Body of pancreas (tissue), 4 donors: ENCODE results near the gene GIPC1. TPM values are rescaled to one million over a fixed set of nuclear protein-coding genes. Genes with fewer than 3 reads are reported as not detected.
A peak's percentile ranks its signal among the peaks of the same experiment; 100 is the strongest.

Source experiments
- ATAC-seq: fragments of 150-250 bp; one replicate; pipeline ENCODE4 v1.9.1; 2016
- DNase-seq, 4 donors: peaks; one replicate each; pipeline ENCODE4 v3.0.0-alpha.2; 2019
- H3K27ac ChIP-seq, 4 donors: fragments of 200-600 bp; sonication (generic); 1 replicate in 3 of 4; 2 replicates in 1 of 4; pipeline versions ENCODE4 v1.5.1 to v1.6.1; 2016 to 2019; ENCODE audit warnings: mild to moderate bottlenecking in 1 of 4, mixed read lengths in 1 of 4, moderate library complexity in 1 of 4
- H3K27me3 ChIP-seq, 2 donors: fragments of 200-600 bp; sonication (generic); one replicate each; pipeline ENCODE4 v1.6.0; 2016; ENCODE audit warnings: mild to moderate bottlenecking in 1 of 2
- H3K36me3 ChIP-seq, 2 donors: fragments of 200-600 bp; sonication (generic); replicated peaks in 1 of 2; 2 replicates each; pipeline ENCODE4 v1.5.1; 2016; ENCODE audit warnings: low read depth in 2 of 2; ENCODE audit not compliant: insufficient read depth in 1 of 2
- H3K4me1 ChIP-seq: fragments of 200-600 bp; sonication (generic); one replicate; pipeline ENCODE4 v1.6.0; 2016
- H3K4me3 ChIP-seq, 2 donors: fragments of 200-600 bp; sonication (generic); 1 replicate in 1 of 2; 2 replicates in 1 of 2; pipeline ENCODE4 v1.5.1; 2016 to 2019
- H3K9me3 ChIP-seq, 3 donors: fragments of 200-600 bp; sonication (generic); 1 replicate in 2 of 3; 2 replicates in 1 of 3; pipeline ENCODE4 v1.5.1; 2016
- POLR2A ChIP-seq, 3 donors: fragments of 450-650 bp; IDR thresholded peaks; one replicate each; pipeline ENCODE4 v1.6.1; 2016; ENCODE audit warnings: antibody characterized with exemption in 3 of 3, mild to moderate bottlenecking in 2 of 3
- WGBS, 2 donors: methylation state at CpG; one replicate each; pipeline ENCODE4 v1.1.5; 2017; 5-methylcytosine and 5-hydroxymethylcytosine counted together
- intact Hi-C: fragments of 100-400 bp; cut with DNase I; formaldehyde crosslinking; loops from one replicate; pipeline ENCODE4 v1.15.1; 2023
- total RNA-seq, 2 donors: library from RNA; depleted of rRNA; stranded (reverse); fragments of >200 nt; gene quantifications; one replicate each; pipeline ENCODE4 v1.1.0, GENCODE V29; 2016
- TF ChIP-seq, protein P1 (sequence below), 7 experiments: fragments of 450-650 bp in 4 of 7; fragments of 200-600 bp in 3 of 7; sonication (generic) in 3 of 7; IDR thresholded peaks; one replicate each; pipeline ENCODE4 v1.5.1; 2016 to 2019; ENCODE audit warnings: antibody characterized with exemption in 7 of 7

Gene GIPC1
- total RNA-seq, 2 donors from 2014 or later = 34.5 to 120 TPM

GRCh38 chr19:14487370-14488125, 8.4 kb downstream of the GIPC1 start:
- Histone ChIP-seq H3K9me3 (no peaks in the 10 kb centered on the region), H3K4me3 (no peak overlapping the region), H3K27me3 (no peaks in the 10 kb centered on the region), H3K27ac (no peak overlapping the region), H3K36me3 (peaks cover 0 to 6% of the 10 kb centered on the region in 2 donors), H3K4me1 (no peaks in the 10 kb centered on the region)
- DNase-seq (no peak), ATAC-seq (no peak)
- 93 to 97% methylated on average over 16 of the region's 16 CpGs for WGBS, 2 donors
- TF ChIP-seq POLR2A (IDR thresholded peaks at IDR 0.05) = no peak
- TF ChIP-seq, protein P1, sequence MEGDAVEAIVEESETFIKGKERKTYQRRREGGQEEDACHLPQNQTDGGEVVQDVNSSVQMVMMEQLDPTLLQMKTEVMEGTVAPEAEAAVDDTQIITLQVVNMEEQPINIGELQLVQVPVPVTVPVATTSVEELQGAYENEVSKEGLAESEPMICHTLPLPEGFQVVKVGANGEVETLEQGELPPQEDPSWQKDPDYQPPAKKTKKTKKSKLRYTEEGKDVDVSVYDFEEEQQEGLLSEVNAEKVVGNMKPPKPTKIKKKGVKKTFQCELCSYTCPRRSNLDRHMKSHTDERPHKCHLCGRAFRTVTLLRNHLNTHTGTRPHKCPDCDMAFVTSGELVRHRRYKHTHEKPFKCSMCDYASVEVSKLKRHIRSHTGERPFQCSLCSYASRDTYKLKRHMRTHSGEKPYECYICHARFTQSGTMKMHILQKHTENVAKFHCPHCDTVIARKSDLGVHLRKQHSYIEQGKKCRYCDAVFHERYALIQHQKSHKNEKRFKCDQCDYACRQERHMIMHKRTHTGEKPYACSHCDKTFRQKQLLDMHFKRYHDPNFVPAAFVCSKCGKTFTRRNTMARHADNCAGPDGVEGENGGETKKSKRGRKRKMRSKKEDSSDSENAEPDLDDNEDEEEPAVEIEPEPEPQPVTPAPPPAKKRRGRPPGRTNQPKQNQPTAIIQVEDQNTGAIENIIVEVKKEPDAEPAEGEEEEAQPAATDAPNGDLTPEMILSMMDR (IDR thresholded peaks at IDR 0.05) = no peak
- intact Hi-C loops = no loop called here

GRCh38 chr19:14482172-14482941, 13.6 kb downstream of the GIPC1 start:
- TF ChIP-seq, protein P1 (IDR thresholded peaks at IDR 0.05) = no peak
- TF ChIP-seq POLR2A (IDR thresholded peaks at IDR 0.05) = no peak

DNA sequence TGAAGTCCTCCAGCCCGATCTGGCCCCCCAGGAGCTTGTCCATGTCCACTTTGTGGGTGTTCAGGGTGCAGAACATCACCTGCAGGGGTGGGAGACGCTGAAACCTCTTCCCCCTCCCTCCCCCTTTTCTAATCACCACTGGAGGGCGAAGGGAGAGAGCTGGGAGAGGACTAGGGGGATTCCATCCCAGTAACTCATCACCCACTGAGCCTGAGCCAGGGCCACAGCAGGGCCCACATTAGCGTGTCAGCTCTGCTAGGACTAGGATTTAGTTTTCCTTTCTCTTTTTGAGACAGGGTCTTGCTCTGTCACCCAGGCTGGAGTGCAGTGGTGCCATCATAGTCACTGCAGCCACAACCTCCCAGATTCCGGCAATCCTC, 15.2 kb downstream of the GIPC1 start:
- intact Hi-C loops = no loop called here
- TF ChIP-seq, protein P1 (IDR thresholded peaks at IDR 0.05) = no peak
- no peak for TF ChIP-seq POLR2A (IDR thresholded peaks at IDR 0.05)
- Histone ChIP-seq H3K4me1 (peaks cover 2% of the 10 kb centered on the region), H3K27me3 (no peaks in the 10 kb centered on the region), H3K36me3 (peaks cover 0 to 6% of the 10 kb centered on the region in 2 donors), H3K9me3 (no peaks in the 10 kb centered on the region), H3K4me3 (no peak overlapping the region), H3K27ac (no peak overlapping the region)
- 81 to 91% methylated on average over 5 of the region's 5 CpGs for WGBS, 2 donors
- DNase-seq (no peak), ATAC-seq (no peak)

More at GRCh38 chr19:14482172-14482941, 13.6 kb downstream of the GIPC1 start:
- intact Hi-C loops = no loop called here
- no peak overlapping the region for H3K4me3 ChIP-seq
- ATAC-seq (no peak), DNase-seq (no peak)
- H3K27ac ChIP-seq = no peak overlapping the region
- H3K9me3 ChIP-seq = no peaks in the 10 kb centered on the region
- 83 to 96% methylated on average over 1 to 12 of the region's 18 CpGs for WGBS, 2 donors
- H3K36me3 ChIP-seq = peaks cover 0 to 6% of the 10 kb centered on the region in 2 donors
- no peaks in the 10 kb centered on the region for H3K4me1 ChIP-seq
- no peaks in the 10 kb centered on the region for H3K27me3 ChIP-seq

GRCh38 chr19:14479975-14480699, 15.8 kb downstream of the GIPC1 start:
- H3K9me3 ChIP-seq = no peaks in the 10 kb centered on the region
- intact Hi-C loops = no loop called here
- H3K27ac ChIP-seq = no peak overlapping the region
- H3K27me3 ChIP-seq = no peaks in the 10 kb centered on the region
- H3K4me1 ChIP-seq = peaks cover 7% of the 10 kb centered on the region
- H3K4me3 ChIP-seq = no peak overlapping the region
- H3K36me3 ChIP-seq = peaks cover 0 to 6% of the 10 kb centered on the region in 2 donors
- DNase-seq (peak in 1 of 4 donors; percentile 29), ATAC-seq (no peak)
- WGBS, 2 donors = 67 to 89% methylated on average over 26 to 36 of the region's 43 CpGs
- TF ChIP-seq POLR2A (IDR thresholded peaks at IDR 0.05) = no peak
- TF ChIP-seq, protein P1 (IDR thresholded peaks at IDR 0.05) = peak in 6 of 7 experiments; percentile 37 to 58 (median 43)
